Common myeloid progenitor, CD34-positive (primary cell): Measurements from ENCODE around the gene RS1.

Experiments
- CTCF ChIA-PET: fragments of 350-600 bp; sonication (Branson Sonifier 250); formaldehyde crosslinking; loops from one replicate; lab custom pipeline; 2021; ENCODE audit warnings: antibody characterized with exemption; lab: Charles Lee
- POLR2A ChIA-PET: fragments of 350-600 bp; sonication (Branson Sonifier 250); formaldehyde crosslinking; loops from one replicate; lab custom pipeline; 2021; ENCODE audit warnings: antibody characterized with exemption; lab: Charles Lee
- DNase-seq, 3 donors: peaks; one replicate each; pipeline versions ENCODE4 v3.0.0 to v3.0.0-alpha.2; 2013
- H3K27ac ChIP-seq, 2 experiments: 1 replicate in 1 of 2; 2 replicates in 1 of 2; pipeline ENCODE4 v1.7.0; 2013; ENCODE audit warnings: inconsistent platforms in 2 of 2, low read length in 2 of 2, mild to moderate bottlenecking in 2 of 2, low read depth in 1 of 2, moderate library complexity in 1 of 2; ENCODE audit not compliant: severe bottlenecking in 2 of 2, insufficient read depth in 1 of 2, poor library complexity in 1 of 2
- H3K27me3 ChIP-seq, 5 experiments: replicated peaks in 2 of 5; 1 replicate in 3 of 5; 2 replicates in 2 of 5; pipeline versions ENCODE4 v1.6.1 to v1.7.0; 2013; ENCODE audit warnings: low read length in 4 of 5, mild to moderate bottlenecking in 2 of 5, moderate library complexity in 2 of 5, inconsistent platforms in 1 of 5; ENCODE audit not compliant: insufficient read depth in 5 of 5, control insufficient read depth in 4 of 5
- H3K36me3 ChIP-seq, 4 experiments: 1 replicate in 2 of 4; 2 replicates in 2 of 4; pipeline versions ENCODE4 v1.6.1 to v1.7.0; 2013; ENCODE audit warnings: low read length in 3 of 4, control low read depth in 1 of 4, mild to moderate bottlenecking in 1 of 4; ENCODE audit not compliant: control insufficient read depth in 4 of 4, insufficient read depth in 4 of 4
- H3K4me1 ChIP-seq, 4 experiments: 1 replicate in 3 of 4; 2 replicates in 1 of 4; pipeline versions ENCODE4 v1.6.1 to v1.7.1; 2013; ENCODE audit warnings: low read length in 3 of 4, mild to moderate bottlenecking in 3 of 4, control low read depth in 1 of 4, inconsistent platforms in 1 of 4, moderate library complexity in 1 of 4; ENCODE audit not compliant: control insufficient read depth in 4 of 4, insufficient read depth in 4 of 4; ENCODE audit errors: control extremely low read depth in 1 of 4
- H3K4me3 ChIP-seq, 7 experiments: 1 replicate in 4 of 7; 2 replicates in 3 of 7; pipeline versions ENCODE4 v1.5.1 to v1.7.0; 2013; ENCODE audit warnings: mild to moderate bottlenecking in 7 of 7, low read length in 6 of 7, moderate library complexity in 6 of 7, inconsistent platforms in 2 of 7, low read depth in 2 of 7, control low read depth in 1 of 7; ENCODE audit not compliant: insufficient read depth in 4 of 7, control insufficient read depth in 1 of 7; ENCODE audit errors: extremely low read depth in 1 of 7
- H3K9me3 ChIP-seq, 5 experiments: 1 replicate in 4 of 5; 2 replicates in 1 of 5; pipeline versions ENCODE4 v1.6.1 to v1.7.1; 2013; ENCODE audit warnings: low read length in 4 of 5, mild to moderate bottlenecking in 2 of 5, inconsistent platforms in 1 of 5, low read depth in 1 of 5, moderate library complexity in 1 of 5; ENCODE audit not compliant: control insufficient read depth in 4 of 5, insufficient read depth in 2 of 5; ENCODE audit errors: control extremely low read depth in 1 of 5
- WGBS: methylation state at CpG from one replicate; pipeline ENCODE4 v1.1.5; 2013; ENCODE audit not compliant: insufficient coverage; 5-methylcytosine and 5-hydroxymethylcytosine counted together

Gene RS1

DNA sequence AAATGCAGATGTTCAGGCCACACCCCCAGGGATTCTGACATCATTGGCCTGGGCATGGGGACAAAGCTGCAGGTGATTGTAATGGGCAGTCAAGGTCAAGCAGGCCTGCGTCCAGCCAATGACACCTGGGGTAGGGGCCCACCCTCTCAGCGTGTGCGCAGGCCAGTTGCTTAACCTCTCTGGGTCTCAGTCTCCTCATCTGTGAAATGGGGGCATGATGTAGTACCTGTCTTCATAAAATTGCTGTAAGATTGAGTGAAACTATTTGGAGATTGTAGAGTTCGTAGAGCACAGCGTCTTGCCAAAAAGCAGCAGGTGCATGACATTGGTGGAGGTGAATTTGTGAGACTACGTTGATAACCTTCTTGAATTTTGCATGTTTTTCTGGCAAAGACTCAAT lies 21.2 kb downstream of the RS1 start:
- WGBS = 100% methylated on average over 3 of the region's 6 CpGs
- CTCF ChIA-PET = no interaction called here
- Histone ChIP-seq H3K4me3 (no peak overlapping the region), H3K27ac (no peak overlapping the region), H3K9me3 (no peaks in the 10 kb centered on the region), H3K27me3 (peaks cover 0 to 3% (median 0%) of the 10 kb centered on the region in 5 experiments), H3K4me1 (no peaks in the 10 kb centered on the region), H3K36me3 (no peaks in the 10 kb centered on the region)
- POLR2A ChIA-PET = no interaction called here
- no peak for DNase-seq

DNA sequence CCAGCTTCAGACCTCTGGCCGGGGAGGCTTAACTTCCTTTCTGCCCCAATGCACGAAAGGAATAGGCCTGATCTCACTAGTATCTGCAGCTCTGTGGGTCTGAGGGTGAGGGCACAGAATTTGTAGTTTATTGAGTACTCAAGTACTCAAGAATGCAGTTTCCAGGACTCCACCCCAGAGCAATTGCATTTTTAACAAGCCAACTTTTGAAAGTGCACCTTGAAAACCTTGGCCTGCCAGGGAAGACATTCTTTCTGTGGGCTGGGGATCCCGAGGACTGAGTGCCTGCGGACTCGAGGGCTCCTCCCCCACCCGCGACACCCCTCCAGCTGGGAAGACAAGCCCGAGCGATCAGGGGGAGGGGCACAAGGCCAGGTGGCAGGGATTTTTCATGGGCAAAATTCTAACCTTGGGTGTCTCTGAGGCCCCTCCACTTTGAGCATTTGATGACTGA lies 22.4 kb downstream of the RS1 start:
- POLR2A ChIA-PET = no interaction called here
- H3K4me3 ChIP-seq = no peak overlapping the region
- H3K27ac ChIP-seq = no peak overlapping the region
- CTCF ChIA-PET = no interaction called here
- DNase-seq = no peak
- H3K4me1 ChIP-seq = no peaks in the 10 kb centered on the region
- H3K9me3 ChIP-seq = no peaks in the 10 kb centered on the region
- no peaks in the 10 kb centered on the region for H3K36me3 ChIP-seq
- H3K27me3 ChIP-seq = peaks cover 0 to 7% (median 0%) of the 10 kb centered on the region in 5 experiments
- 71% methylated on average over 7 of the region's 9 CpGs for WGBS

DNA sequence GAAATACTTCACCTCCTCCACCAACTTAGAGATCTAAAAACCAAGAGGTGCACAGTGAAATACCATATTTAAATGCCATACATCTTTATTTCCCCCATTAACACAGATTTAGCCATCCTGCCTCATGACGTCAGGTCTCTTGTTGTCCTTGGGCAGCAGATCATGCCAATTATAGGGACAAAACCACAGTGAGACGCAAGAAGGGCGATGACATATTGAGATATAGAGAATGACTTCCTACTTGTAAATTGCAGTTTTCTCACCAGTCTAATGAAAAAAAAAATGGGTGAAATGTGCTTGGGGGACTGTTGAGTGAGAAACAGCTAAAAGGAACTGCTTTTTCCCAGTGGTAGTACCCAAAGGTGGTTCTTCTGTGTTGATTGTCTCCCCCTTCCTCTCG lies 24.3 kb downstream of the RS1 start:
- 63% methylated on average over 4 of the region's 4 CpGs for WGBS
- Histone ChIP-seq H3K36me3 (no peaks in the 10 kb centered on the region), H3K4me3 (no peak overlapping the region), H3K9me3 (no peaks in the 10 kb centered on the region), H3K27me3 (peaks cover 0 to 11% (median 0%) of the 10 kb centered on the region in 5 experiments), H3K4me1 (no peaks in the 10 kb centered on the region), H3K27ac (no peak overlapping the region)
- peak in 2 of 3 donors; percentile 14 to 53 for DNase-seq
- CTCF ChIA-PET = interaction anchor here (0.8 kb wide), 1 partner anchor 18 kb away, joined by 5 read pairs; no protein-coding TSS in a partner anchor
- POLR2A ChIA-PET = no interaction called here

DNA sequence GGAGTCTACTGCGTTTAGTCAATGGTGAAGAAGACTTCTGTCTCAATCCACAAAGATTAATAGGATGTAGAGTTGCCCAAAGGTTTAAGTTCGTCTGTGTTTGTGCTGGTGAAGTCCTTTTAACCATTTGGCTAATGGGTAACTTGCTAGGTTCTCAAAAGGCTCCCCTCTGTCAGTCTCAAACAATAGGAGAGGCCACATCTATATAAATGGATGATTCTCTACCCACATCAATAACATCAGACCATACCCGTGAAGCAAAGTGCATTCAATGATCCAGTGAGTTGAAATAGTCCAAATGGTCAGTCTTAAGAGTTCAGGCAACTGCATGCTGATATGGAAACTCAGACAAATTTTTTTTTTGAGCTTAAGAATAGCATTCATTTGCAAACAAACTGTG lies 28.1 kb downstream of the RS1 start:
- 86% methylated on average over 1 of the region's 3 CpGs for WGBS
- Histone ChIP-seq H3K4me1 (no peaks in the 10 kb centered on the region), H3K9me3 (no peaks in the 10 kb centered on the region), H3K27me3 (peaks cover 0 to 11% (median 0%) of the 10 kb centered on the region in 5 experiments), H3K4me3 (no peak overlapping the region), H3K27ac (no peak overlapping the region), H3K36me3 (no peaks in the 10 kb centered on the region)
- no peak for DNase-seq
- POLR2A ChIA-PET = no interaction called here
- CTCF ChIA-PET = no interaction called here

DNA sequence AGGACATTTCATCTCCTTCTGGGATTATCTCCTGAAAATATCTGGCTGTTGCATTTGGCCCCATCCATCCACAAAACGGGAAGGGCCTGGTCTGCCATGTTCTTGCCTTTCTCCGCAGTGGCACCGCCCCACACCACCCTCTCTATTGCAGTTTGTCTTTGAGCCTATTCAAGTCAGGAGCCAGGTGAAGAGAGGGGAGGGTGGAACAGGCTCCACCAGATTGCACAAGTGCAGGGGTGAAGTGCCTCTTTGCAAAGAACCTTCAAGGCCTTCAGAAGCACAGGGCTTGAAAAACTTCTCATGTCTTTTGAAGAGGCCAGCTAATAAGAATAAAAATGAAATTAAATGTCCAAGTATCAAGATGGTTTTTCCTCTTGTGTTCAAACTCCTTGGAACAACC lies 28.7 kb downstream of the RS1 start:
- no CpG with 5 or more reads among the region's 3 CpGs for WGBS
- ChIA-PET POLR2A (no interaction called here), CTCF (no interaction called here)
- Histone ChIP-seq H3K36me3 (no peaks in the 10 kb centered on the region), H3K4me3 (no peak overlapping the region), H3K27ac (no peak overlapping the region), H3K27me3 (peaks cover 0 to 11% (median 0%) of the 10 kb centered on the region in 5 experiments), H3K4me1 (no peaks in the 10 kb centered on the region), H3K9me3 (no peaks in the 10 kb centered on the region)
- DNase-seq = no peak

DNA sequence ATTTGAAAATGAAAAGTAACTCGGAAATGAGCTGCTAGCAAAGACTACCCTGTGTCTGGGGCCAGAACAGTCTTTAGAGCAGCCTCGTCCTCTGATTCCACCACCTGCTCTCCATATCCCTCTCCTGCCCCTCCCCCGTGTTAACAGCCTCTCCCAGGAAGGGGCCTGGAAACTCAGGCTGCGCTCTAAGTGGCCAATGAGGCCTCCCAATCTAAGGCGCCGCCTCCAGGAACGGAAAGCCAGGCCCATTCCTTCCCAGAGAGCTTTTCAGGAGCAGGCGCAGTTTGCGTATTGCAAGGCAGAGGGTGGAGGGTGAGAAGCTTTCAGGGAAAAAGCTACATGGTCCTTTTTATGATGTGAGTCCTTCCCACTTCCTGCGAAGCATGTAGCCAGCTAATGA lies 31.2 kb downstream of the RS1 start:
- WGBS = 68% methylated on average over 6 of the region's 10 CpGs
- H3K27me3 ChIP-seq = peaks cover 0 to 8% (median 0%) of the 10 kb centered on the region in 5 experiments
- no peak for DNase-seq
- no peak overlapping the region for H3K4me3 ChIP-seq
- POLR2A ChIA-PET = no interaction called here
- no peaks in the 10 kb centered on the region for H3K36me3 ChIP-seq
- H3K4me1 ChIP-seq = no peaks in the 10 kb centered on the region
- H3K27ac ChIP-seq = no peak overlapping the region
- no peaks in the 10 kb centered on the region for H3K9me3 ChIP-seq
- CTCF ChIA-PET = no interaction called here

DNA sequence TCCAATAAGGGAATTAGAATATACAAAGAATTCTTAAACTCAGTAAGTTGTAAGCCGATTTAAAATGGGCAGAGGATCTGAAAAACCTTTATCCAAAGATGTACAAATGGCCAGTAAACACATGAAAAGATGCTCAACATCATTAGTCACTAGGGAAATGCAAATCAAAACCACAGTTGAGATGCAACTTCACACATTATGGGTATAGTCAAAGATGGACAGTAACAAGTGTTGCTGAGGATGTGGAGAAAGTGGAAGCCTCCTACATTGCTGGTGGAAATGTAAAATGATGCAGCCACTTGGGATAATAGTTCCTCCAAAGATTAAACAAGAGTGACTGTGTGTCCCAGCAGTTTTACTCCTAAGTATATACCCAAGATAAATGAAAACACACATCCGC lies 32.6 kb downstream of the RS1 start:
- CTCF ChIA-PET = no interaction called here
- WGBS = 86% methylated on average over 1 of the region's 2 CpGs
- DNase-seq = no peak
- Histone ChIP-seq H3K4me3 (no peak overlapping the region), H3K27me3 (peaks cover 0 to 2% (median 0%) of the 10 kb centered on the region in 5 experiments), H3K9me3 (no peaks in the 10 kb centered on the region), H3K4me1 (no peaks in the 10 kb centered on the region), H3K36me3 (peaks cover 0 to 3% (median 0%) of the 10 kb centered on the region in 4 experiments), H3K27ac (no peak overlapping the region)
- POLR2A ChIA-PET = no interaction called here
